G401 (cell line): ENCODE data around the gene TMEM132A. TPM values are rescaled to one million over a fixed set of nuclear protein-coding genes. Genes with fewer than 3 reads are reported as not detected.

Experiments
- DNase-seq: peaks from one replicate; pipeline ENCODE4 v3.0.0-alpha.2; 2015; ENCODE audit warnings: low spot score
- in situ Hi-C: cut with HindIII; loops from 2 replicates; pipeline ENCODE4 v1.10.0; 2016; ENCODE audit warnings: low sequenced_read_pairs, mixed read lengths
- total RNA-seq: library from RNA; depleted of rRNA; stranded (reverse); fragments of >200 nt; shearing (Covaris generic); gene quantifications from 2 replicates; pipeline ENCODE4 v1.2.3, GENCODE V29; 2014

The TMEM132A gene
- total RNA-seq, 1 experiment from 2014 or later, result 51.7 TPM

DNA sequence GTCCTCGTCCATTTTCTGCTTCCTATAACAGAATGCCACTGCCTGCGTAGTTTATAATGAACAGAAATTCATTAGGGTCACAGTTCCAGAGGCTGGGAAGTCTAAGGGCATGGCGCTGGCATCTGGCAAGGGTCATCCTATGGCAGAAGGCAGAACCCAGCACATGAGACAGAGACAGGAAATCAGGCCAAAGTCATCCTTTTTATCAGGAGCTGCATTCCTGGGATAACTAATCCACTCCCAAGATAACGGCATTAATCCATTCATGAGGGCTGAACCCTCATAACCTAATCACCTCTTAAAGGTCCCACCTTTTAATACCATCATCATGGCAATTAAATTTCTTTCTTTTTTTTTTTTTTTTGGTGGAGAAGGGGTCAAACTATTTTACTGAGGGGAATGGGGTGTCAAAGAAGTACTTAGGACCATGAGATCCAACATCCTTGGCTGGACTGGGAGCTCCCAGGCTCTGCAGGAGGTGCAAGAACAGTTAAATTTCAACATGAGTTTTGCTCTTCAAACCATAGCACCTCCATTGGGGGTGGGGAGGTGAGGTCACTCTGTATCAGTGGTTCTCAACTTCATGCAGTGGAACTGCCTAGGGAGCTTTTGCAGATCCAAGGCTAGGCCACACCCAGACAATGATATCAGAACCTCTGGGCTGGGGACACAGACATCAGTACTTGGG is 5.9 kb upstream of the TMEM132A start:
- DNase-seq, result no peak
- in situ Hi-C loops, result no loop called here

DNA sequence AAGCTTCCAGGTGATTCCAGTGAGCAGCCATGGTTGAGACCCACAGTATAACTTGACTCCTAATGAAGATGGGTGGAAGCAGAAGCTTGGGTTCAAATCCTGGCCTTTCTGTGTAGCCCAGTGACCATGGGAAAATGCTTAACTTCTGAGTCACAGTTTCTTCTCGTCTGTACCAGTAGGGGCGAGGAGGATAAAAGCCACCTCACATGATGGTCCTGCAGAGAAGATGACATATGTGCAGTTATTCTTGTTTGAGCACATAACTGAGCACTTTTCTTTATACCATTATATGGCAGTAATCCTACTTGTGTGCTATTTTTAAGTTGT is 5.4 kb upstream of the TMEM132A start:
- in situ Hi-C loops, result no loop called here
- no peak for DNase-seq

- in situ Hi-C loops, result no loop called here
- DNase-seq, result no peak
Observed at GRCh38 chr11:60919320-60919719, 4.9 kb upstream of the TMEM132A start.

DNA sequence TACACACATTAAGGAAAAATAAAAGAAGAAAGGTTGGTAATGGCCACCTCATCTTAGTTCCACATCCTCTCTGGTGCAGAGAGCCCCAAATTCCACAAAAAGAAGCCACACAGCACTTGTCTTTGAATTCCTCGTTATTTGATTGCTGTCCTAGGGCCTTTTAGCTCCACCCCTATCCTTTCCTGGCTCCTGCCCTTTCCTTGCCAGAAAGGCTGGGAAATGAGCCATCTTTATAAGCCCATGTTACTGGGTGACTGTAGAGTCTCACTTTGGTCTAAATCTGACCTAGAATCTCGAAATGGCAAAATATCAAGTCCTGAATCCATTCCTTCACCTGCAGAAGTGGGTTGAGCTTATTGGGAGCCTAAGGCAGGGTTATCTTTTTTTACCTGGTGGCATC is 4.3 kb upstream of the TMEM132A start:
- DNase-seq, result peak; percentile 89
- in situ Hi-C loops, result no loop called here

GRCh38 chr11:60921259-60921658 is 3.0 kb upstream of the TMEM132A start:
- in situ Hi-C loops, result no loop called here
- no peak for DNase-seq

GRCh38 chr11:60921777-60922335 is 2.4 kb upstream of the TMEM132A start:
- in situ Hi-C loops, result no loop called here
- DNase-seq, result no peak

- DNase-seq, result no peak
- in situ Hi-C loops, result no loop called here
Observed at GRCh38 chr11:60922906-60923305, 1.4 kb upstream of the TMEM132A start.

DNA sequence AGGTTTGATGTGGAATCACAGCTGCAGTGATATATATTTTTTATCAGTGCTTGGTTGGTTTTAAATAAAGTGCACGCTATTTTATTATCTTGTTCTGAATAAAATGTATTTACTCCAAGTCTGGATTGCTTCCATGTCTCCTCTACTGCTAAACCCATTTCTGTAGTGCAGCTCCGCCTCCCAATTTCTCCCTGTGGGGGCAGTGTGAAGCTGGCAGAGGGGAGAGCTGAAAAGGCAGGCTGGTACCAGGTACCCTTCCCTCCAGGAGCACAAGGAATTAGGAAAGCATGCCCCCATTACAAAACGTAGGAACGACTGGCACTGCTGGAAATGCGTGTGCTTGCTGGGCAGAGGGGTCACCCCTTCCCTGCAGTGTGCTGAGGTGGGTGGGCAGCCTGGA is 934 bp upstream of the TMEM132A start:
- peak; percentile 60 for DNase-seq
- in situ Hi-C loops, result no loop called here

DNA sequence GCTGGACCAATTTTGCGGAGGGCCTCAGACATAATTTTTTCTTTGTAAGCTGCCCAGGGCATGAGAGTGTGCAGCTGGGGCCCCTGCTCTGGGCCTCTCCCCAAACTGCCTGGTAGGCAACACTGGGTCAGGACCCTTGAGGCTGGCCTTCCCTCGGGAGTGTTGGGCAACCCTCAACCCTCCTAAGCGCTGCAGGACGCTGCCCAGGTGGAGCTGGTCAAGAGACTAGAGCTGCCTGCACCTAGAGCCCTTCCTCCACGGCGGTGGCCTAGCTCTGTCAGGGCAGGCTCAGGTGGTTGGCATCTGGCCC is 505 bp upstream of the TMEM132A start:
- in situ Hi-C loops, result no loop called here
- DNase-seq, result no peak

- in situ Hi-C loops, result no loop called here
- DNase-seq, result peak; percentile 47
Observed at GRCh38 chr11:60924906-60925853, 920 bp downstream of the TMEM132A start.

- DNase-seq, result no peak
- in situ Hi-C loops, result no loop called here
Observed at GRCh38 chr11:60925868-60926267, 1.6 kb downstream of the TMEM132A start.

DNA sequence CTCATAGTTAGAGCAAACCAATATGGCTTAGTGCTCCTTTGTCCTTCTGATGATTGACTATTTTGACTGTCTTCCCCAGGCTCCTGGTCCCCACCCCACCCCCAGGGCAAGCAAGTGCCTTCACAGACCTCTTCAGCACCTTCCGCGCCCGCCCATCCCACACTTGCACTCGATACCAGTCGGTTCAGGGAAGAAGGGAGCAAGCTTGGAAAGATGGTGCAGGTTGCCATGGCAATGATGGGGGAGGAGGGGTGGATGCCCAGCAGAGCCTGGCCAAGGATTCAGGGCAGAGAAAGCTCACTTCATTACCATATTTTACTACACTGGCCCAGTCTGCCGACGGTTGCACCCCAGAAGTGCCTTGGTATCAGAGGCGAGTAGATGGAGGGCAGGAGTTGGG is 2.2 kb downstream of the TMEM132A start:
- in situ Hi-C loops, result no loop called here
- peak; percentile 78 for DNase-seq

DNA sequence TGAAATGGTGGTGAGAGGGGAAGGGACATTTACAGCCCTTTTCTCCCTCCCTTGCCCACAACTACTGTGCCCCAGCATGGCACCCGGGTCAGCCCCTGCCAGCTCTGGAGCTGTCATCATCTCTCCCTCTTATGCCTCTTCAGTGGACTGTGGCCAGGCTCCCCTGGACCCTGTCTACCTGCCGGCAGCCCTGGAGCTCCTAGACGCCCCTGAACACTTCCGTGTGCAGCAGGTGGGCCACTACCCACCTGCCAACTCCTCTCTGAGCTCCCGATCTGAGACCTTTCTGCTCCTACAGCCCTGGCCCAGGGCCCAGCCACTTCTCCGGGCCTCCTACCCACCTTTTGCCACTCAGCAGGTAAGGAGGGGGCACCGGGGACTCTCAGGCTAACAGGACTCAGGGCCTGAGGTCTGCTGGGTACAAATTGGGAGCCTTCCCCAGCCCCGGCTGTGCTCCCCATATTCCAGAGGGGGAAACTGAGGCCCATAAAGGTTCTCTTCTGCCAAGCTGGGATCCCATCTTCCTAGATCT is 2.9 kb downstream of the TMEM132A start:
- DNase-seq, result no peak
- in situ Hi-C loops, result no loop called here

DNA sequence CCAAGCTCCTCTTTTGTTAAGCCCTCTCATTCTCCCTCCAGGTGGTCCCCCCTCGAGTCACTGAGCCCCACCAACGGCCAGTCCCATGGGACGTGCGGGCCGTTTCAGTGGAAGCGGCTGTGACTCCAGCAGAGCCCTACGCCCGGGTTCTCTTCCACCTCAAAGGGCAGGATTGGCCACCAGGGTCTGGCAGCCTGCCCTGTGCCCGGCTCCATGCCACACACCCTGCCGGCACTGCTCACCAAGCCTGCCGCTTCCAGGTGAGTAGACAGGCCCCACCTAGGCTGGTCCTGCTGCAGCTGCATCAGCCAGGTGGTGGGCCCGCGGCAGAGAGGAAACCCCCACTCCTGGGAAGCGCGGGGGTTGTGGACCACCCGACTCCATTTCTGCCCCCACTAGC is 3.3 kb downstream of the TMEM132A start:
- no peak for DNase-seq
- in situ Hi-C loops, result no loop called here

GRCh38 chr11:60928563-60929001 is 4.3 kb downstream of the TMEM132A start:
- in situ Hi-C loops, result no loop called here
- no peak for DNase-seq

DNA sequence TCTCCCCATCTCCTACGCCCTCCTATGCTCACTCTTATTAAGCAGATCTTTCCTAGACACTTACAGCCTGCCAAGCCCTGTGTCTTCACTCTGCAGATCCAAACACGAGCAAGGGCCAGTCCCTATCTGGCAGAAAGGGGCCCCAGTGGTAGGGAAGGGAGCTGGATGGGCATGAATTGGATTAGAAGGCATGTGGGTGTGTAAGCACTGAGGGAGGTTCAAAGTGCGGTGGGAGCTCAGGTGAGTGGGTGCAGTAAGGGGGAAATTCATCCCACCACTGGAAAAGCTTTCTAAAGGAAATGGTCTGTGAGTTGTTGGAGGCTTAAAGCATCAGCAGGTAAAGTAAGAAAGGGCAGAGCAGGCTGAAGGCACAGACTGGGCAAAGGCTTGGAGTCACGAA is 5.5 kb downstream of the TMEM132A start:
- no peak for DNase-seq
- in situ Hi-C loops, result no loop called here

DNA sequence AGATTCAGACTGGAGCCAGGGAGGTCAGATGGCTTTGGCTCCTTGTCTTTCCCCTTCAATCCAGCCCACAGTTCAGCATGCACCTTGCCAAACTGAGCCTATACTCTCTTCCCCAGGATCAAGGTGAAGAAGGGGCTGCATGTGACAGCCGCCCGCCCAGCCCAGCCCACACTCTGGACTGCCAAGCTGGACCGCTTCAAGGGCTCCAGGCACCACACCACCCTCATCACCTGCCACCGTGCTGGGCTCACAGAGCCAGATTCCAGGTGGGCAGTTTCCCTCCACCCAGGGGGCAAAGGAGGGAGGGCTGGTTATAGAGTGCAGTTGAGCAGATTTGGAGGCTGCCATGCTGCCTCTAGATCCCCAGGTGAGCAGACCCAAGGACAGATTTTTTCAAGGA is 6.1 kb downstream of the TMEM132A start:
- no peak for DNase-seq
- in situ Hi-C loops, result no loop called here

- DNase-seq, result no peak
- in situ Hi-C loops, result no loop called here
Observed at GRCh38 chr11:60931917-60932316, 7.7 kb downstream of the TMEM132A start.

DNA sequence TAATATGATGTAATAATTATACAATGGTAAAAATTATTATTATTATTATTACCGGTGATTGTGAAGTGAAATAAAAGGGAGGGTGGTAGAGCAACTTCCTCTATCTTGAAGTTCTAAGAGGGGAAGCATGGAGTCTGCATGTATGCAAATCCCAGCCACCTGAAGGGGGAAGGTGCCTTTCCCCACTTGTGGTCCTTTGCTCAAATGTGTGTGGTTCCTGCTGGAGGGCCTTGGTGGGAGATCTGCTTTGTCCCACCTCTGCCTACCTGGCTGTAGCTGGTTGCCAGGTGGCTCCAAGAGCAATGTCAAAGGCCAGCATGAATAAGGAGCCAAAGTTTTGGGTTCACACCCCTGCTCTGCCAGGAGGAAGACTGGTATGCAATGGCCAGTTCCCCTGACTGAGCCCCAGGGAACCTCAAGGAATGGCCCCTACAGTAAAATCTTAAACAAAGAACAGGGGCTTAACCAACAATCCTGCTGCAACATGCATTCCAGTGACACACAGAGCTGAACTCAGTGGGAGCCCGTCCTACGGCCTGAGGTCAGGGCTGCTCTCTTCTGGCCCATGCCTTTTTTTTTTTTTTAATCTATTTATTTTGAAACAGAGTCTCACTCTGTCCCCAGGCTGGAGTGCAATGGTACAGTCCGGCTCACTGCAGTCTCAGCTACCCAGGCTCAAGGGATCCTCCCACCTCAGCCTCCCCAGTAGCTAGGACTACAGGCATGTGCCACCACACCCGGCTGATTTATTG is 8.5 kb downstream of the TMEM132A start:
- DNase-seq, result no peak
- in situ Hi-C loops, result no loop called here
